Dendritic cell treated with granulocyte-macrophage colony-stimulating factor and Interleukin-4, amounts not matched to agents 40 ng/mL and 50 ng/mL, for 4 days (primary cell): ENCODE measurements around the gene CASKIN1.

Experiments used
- H3K27ac Mint-ChIP-seq: one replicate; pipeline ENCODE4 v1.8.0; 2022; ENCODE audit warnings: mild to moderate bottlenecking, mixed read lengths
- H3K27me3 Mint-ChIP-seq: one replicate; pipeline ENCODE4 v1.8.0; 2022; ENCODE audit warnings: mild to moderate bottlenecking, mixed read lengths
- H3K36me3 Mint-ChIP-seq: one replicate; pipeline ENCODE4 v1.8.0; 2022; ENCODE audit warnings: low read depth, mixed read lengths
- H3K4me1 Mint-ChIP-seq: one replicate; pipeline ENCODE4 v1.8.0; 2022; ENCODE audit warnings: low read depth, mixed read lengths
- H3K4me3 Mint-ChIP-seq: one replicate; pipeline ENCODE4 v1.8.0; 2022; ENCODE audit warnings: mild to moderate bottlenecking, moderate library complexity, mixed read lengths
- H3K9me3 Mint-ChIP-seq: one replicate; pipeline ENCODE4 v1.8.0; 2022; ENCODE audit warnings: mixed read lengths
- intact Hi-C: fragments of 100-400 bp; cut with micrococcal nuclease; formaldehyde crosslinking; loops from one replicate; pipeline ENCODE4 v1.15.0; 2022

The CASKIN1 gene

DNA sequence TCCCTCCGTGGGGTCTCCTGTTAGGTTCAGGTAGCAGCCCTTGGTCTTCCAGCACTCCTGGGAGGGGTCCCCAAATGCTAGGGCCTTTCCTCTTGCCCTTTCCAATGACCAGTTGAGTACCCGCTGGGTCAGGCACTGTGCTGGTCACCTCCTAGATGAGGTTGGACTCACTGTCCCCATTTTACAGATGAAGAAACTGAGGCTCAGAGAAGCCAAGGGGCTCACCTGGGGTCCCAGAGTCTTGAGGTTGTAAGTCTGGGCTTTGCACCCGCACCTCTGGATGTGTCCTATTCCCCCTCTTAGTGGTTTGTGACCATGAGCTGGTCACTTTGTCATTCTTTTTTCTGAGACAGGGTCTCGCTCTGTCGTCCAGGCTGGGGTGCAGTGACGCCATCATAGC, 1.4 kb upstream of the CASKIN1 start:
- H3K4me3 Mint-ChIP-seq: no peak overlapping the region
- intact Hi-C loops: no loop called here
- H3K9me3 Mint-ChIP-seq: no peaks in the 10 kb centered on the region
- no peak overlapping the region for H3K27ac Mint-ChIP-seq
- peaks cover 79% of the 10 kb centered on the region for H3K27me3 Mint-ChIP-seq
- no peaks in the 10 kb centered on the region for H3K4me1 Mint-ChIP-seq
- no peaks in the 10 kb centered on the region for H3K36me3 Mint-ChIP-seq

DNA sequence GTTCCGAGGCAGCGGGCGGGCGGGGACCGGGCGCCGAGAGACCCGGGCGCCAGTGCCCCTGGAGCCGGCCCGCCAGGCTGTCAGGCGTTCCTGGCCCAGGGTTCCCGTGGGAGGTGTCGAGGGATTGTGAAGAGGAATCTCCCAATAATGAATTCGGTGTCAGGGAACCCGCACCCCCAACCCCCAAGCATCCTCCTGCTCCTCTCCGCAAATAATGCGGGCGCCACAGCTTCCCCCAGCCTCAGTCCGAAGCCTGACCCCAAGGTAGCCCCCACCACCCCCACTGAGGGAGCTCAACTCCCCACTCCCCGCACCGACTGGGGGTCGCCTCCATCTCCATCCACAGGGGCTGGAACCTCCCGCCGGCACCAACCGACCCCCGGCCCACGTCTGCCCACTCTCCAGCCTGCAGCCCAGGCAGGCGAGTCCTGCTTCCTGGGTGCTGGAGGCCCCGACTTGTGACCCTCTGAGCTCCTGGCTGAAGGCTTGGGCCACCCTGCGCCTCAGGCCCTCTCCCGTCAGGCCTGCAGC, 641 bp upstream of the CASKIN1 start:
- Mint-ChIP-seq H3K4me1 (no peaks in the 10 kb centered on the region), H3K27me3 (peaks cover 79% of the 10 kb centered on the region), H3K27ac (no peak overlapping the region), H3K36me3 (no peaks in the 10 kb centered on the region), H3K4me3 (peak overlapping the region; percentile 68), H3K9me3 (no peaks in the 10 kb centered on the region)
- intact Hi-C loops: no loop called here

DNA sequence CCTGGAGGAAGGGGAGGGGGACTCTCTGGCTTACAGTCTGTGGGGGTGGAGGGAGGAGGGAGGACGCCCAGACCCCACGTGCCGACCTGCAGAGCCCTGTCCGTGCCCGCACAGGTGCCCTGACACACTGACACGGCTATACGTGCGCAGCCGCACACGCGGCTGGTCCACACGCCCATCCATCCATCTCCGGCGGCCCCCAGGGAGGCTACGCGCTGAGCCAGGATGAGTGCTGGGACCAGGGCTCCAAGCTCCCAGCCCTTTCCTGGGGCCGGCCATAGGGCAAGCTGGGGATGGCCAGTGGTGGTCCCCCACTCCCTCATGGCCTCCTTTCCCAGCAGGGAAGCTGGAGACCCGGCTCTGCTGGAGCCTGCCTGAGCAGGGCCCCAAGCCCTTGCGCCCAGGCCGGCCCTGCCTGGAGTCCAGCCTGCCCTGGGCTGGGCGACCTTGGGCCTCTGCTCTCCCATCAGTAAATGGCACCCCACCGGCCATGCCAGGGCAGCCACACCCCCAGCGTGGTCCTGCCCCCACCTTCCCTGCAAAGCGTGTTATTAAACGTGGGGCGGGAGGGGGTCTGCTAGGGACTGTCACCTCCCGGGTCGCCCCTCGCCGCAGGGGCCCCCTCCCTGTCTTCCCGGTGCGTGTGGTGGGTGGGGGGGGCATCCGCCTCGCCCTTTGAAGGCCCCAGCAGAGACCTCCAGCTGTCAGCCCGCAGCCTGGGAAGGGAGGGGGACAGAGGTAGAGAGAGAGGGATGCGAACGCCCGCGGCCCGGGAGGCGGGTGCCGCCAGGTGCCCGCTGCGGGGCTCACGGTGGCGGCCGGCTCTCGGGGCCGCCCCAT, 863 bp downstream of the CASKIN1 start:
- Mint-ChIP-seq H3K4me3 (peak overlapping the region; percentile 15), H3K36me3 (no peaks in the 10 kb centered on the region), H3K27me3 (peaks cover 69% of the 10 kb centered on the region), H3K27ac (no peak overlapping the region), H3K4me1 (no peaks in the 10 kb centered on the region), H3K9me3 (no peaks in the 10 kb centered on the region)
- intact Hi-C loops: no loop called here

DNA sequence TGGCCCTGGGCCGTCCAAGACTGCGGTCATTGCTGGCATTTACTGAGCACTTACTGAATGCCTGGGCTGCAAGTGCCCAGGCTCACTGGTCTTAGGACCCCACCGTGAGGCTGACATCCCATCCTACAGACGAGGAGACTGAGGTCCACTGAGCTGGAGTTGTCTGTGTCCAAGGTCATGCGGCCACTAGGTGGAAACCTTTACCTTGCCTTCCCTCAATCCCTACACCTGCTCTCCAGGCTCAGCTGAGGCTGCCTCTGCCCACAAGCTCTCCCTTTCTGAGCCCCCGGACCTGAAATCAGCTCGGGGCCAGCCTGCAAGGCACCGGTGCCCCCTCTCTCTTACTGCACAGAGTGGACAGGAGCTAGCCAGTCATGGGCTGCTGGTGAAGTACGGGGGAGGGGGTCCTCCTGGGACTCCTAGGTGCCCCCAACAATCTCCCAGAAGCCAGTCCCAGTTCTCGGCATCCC, 1.5 kb downstream of the CASKIN1 start:
- Mint-ChIP-seq H3K4me3 (no peak overlapping the region), H3K9me3 (no peaks in the 10 kb centered on the region), H3K27ac (no peak overlapping the region), H3K36me3 (no peaks in the 10 kb centered on the region), H3K4me1 (no peaks in the 10 kb centered on the region), H3K27me3 (peaks cover 62% of the 10 kb centered on the region)
- intact Hi-C loops: no loop called here

DNA sequence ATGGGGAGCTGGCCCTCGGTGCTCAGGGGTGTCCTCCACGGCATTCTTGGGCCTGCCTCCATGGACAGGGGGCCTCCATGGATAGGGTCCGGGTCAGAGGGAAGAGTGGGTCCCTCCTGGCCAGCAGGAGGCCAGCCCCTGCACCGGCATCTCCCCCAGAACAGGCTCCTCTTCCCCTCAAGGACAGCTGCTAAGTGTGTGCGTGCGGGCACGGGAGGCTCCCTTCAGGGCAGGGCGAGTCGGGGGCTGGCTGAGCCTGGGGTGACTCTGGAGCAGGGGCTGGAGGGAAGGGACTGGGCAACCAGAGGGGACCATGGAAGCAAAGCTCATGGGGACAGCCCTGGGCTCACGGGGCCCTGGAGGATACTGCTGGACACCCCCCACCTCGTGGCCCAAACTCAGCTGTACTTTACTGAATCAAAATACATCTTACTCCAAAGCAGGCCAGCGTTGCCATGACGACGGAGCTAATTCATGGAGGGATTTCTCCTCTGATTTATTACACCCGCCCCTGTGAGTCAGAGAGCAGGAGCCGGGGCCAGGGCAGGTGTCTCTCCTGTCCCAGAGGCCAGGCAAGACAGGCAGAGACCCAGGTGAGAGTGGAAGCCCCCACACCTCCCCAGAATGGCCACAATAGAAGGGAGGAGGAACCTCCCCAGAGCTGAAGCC, 2.1 kb downstream of the CASKIN1 start:
- intact Hi-C loops: no loop called here
- Mint-ChIP-seq H3K9me3 (no peaks in the 10 kb centered on the region), H3K27ac (no peak overlapping the region), H3K36me3 (no peaks in the 10 kb centered on the region), H3K4me3 (no peak overlapping the region), H3K4me1 (no peaks in the 10 kb centered on the region), H3K27me3 (peaks cover 56% of the 10 kb centered on the region)

DNA sequence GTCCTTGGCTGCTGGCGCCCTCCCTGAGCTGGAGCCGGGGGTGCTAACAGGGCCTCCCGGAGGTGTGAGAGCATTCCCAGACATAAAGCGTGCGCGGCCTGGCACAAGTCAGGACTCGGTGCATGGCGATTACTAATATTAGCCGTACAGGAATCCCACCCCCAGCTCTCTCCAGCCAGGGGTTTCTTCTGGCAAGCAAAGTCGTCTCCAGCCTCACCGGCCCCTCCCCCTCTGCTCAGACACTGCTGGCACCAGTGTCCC, 5.0 kb downstream of the CASKIN1 start:
- Mint-ChIP-seq H3K27me3 (peaks cover 32% of the 10 kb centered on the region), H3K4me1 (no peaks in the 10 kb centered on the region), H3K27ac (no peak overlapping the region), H3K9me3 (no peaks in the 10 kb centered on the region), H3K4me3 (no peak overlapping the region), H3K36me3 (no peaks in the 10 kb centered on the region)
- intact Hi-C loops: no loop called here

DNA sequence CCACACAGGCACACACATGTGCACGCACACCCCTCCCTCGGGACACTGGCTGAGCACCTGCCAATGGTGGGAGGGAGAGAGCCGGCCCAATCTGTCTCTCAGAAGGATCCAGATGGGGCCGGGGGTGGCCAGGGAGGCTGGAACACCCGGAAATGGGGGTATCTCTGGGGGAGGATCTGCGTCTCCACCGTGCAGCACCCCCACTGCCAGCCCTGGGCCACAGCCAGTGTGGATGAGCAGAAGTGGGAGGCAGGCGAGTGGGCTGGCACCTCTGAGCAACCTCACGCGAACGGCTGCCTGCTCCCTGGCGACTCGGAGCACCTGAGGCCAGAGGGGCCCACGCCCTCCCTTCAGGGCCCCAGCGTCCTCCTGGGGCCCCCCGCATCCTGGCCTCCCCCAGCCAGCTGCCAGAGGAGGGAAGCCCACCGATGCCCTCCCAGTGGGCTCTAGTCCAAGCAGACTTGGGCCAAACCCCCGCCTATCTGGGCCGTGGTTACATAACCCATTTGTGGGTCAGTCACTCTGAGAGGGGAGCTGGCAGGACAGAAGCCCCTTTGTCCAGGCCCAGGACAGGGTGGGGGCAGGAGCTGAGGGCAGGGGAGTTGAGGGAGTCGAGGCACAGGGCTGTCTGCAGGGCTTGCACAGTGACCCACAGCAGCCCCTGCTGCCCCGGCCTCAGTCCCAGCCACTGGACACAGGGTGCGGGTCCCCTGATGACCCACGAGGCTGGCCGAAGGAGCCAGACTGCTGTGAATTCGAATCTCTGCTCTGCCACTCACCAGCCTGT, 5.6 kb downstream of the CASKIN1 start:
- H3K27me3 Mint-ChIP-seq: peaks cover 30% of the 10 kb centered on the region
- no peaks in the 10 kb centered on the region for H3K4me1 Mint-ChIP-seq
- no peaks in the 10 kb centered on the region for H3K9me3 Mint-ChIP-seq
- H3K27ac Mint-ChIP-seq: no peak overlapping the region
- H3K36me3 Mint-ChIP-seq: no peaks in the 10 kb centered on the region
- intact Hi-C loops: no loop called here
- H3K4me3 Mint-ChIP-seq: no peak overlapping the region

DNA sequence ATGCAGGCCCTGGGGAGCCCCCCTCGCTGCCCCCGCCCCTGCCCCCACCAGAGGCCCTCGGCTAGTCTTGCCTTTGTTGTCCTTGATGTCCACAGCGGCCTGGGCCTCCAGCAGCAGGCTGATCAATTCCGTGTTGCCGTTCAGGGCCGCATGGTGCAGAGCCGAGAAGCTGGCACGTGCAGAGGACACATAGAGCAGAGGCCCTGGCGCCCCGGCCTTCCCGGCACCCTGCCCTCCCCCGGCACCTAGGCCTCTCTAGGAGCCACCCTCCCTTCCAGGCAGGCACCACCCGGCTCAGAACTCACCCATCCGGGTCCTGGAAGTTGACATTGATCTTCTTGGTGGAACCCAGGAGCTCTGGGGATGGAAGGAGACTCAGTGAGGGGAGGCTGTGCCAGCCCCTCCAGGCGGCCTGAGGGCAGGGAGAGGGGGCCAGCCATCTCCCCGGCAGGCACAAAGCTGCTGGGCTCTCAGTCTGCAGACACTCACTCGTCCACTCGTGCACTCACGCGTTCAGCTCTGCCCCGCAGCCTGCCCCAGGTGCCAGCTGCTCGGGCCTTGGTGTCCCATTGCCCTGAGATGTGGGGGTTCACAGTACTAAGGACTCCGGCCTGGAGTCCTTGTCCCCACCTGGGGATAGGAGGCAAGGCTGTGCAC, 6.3 kb downstream of the CASKIN1 start:
- Mint-ChIP-seq H3K4me3 (no peak overlapping the region), H3K9me3 (no peaks in the 10 kb centered on the region), H3K27ac (no peak overlapping the region), H3K36me3 (no peaks in the 10 kb centered on the region), H3K27me3 (peaks cover 23% of the 10 kb centered on the region), H3K4me1 (no peaks in the 10 kb centered on the region)
- intact Hi-C loops: no loop called here

DNA sequence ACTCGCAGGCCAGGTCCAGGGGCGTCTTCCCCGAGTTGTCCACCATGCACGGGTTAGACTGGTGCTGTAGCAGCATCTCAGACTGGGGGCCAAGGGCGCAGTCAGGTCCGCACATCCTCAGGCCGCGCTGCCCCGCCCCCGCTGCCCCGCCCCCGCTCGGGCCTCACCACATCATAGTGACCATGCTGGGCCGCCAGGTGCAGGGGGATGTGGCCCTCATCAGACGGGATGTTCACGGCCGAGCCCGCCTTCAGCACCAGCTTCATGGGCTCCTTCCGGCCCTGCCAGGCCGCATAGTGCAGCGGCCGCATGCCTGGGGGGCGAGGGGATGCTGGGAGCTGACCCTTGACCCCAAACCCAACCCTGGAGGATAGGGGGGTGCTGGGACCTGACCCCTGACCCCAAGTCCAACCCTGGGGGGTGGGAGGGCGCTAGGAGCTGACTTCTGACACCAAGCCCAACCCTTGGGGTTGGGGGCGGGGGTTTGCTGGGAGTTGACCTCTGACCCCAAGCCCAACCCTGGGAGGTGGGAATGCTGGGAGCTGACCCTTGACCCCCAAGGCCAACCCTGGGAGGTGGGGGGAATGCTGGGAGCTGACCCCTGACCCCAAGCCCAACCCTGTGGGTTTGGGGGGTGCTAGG, 7.0 kb downstream of the CASKIN1 start:
- Mint-ChIP-seq H3K27ac (no peak overlapping the region), H3K4me3 (no peak overlapping the region), H3K4me1 (no peaks in the 10 kb centered on the region), H3K27me3 (peaks cover 15% of the 10 kb centered on the region), H3K9me3 (no peaks in the 10 kb centered on the region), H3K36me3 (no peaks in the 10 kb centered on the region)
- intact Hi-C loops: no loop called here

DNA sequence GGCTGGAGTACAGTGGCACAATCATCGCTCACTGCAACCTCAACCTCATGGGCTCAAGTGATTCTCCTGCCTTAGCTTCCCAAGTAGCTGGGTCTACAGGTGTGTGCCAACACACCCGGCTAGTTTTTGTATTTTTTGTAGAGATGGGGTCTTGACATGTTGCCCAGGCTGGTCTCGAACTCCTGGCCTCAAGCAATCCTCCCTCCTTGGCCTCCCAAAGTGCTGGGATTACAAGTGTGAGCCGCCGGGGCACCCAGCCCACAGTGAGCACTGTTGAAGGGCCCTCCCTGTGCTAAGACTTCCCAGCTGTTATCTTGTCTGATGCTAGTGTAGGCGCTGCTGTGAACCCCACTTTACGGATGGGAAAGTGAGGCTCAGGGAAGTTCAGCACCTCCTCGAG, 8.0 kb downstream of the CASKIN1 start:
- Mint-ChIP-seq H3K27me3 (peaks cover 5% of the 10 kb centered on the region), H3K36me3 (no peaks in the 10 kb centered on the region), H3K4me1 (no peaks in the 10 kb centered on the region), H3K4me3 (no peak overlapping the region), H3K27ac (no peak overlapping the region), H3K9me3 (no peaks in the 10 kb centered on the region)
- intact Hi-C loops: no loop called here

DNA sequence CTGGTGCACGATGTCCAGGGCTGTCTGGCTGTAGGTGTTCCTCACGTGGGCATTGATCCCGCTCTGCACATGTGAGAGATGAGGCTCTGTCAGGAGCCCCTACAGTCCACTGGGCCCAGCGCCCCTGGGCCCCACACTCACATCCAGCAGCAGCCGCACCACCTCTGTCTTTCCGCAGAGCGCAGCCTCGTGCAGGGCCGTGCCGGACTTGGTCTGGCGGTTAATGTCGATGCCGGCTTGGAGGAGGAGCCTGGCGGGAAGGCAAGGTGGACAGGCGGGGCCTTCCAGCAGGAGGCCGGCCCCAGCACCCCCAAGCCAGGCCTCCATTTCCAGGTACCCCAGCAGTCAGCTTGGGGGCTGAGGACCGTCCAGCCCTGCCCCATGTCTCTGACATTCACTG, 9.2 kb downstream of the CASKIN1 start:
- H3K27me3 Mint-ChIP-seq: no peaks in the 10 kb centered on the region
- H3K4me1 Mint-ChIP-seq: no peaks in the 10 kb centered on the region
- H3K27ac Mint-ChIP-seq: no peak overlapping the region
- intact Hi-C loops: no loop called here
- no peaks in the 10 kb centered on the region for H3K9me3 Mint-ChIP-seq
- H3K36me3 Mint-ChIP-seq: no peaks in the 10 kb centered on the region
- H3K4me3 Mint-ChIP-seq: no peak overlapping the region

DNA sequence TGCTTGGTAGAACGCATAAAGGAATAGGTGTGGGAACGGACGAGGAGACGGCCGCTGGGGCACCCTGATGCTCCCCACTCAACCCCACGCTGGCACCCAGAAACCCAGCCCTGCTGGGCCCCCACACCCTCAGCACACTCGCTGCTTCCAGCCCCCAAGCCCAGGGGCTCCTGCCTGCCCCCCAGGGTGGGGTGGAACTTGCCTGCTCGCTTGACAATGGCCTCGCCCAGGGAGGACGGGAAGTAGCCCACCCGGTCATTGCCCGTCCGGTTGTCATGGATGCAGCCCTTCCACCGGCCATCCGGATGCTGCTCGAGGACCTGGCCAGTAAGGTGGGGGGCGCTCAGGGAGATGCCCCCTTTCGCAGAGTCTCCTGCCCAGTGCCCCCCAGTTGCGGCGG, 9.9 kb downstream of the CASKIN1 start:
- H3K4me1 Mint-ChIP-seq: no peaks in the 10 kb centered on the region
- no peaks in the 10 kb centered on the region for H3K27me3 Mint-ChIP-seq
- H3K36me3 Mint-ChIP-seq: no peaks in the 10 kb centered on the region
- H3K4me3 Mint-ChIP-seq: no peak overlapping the region
- no peaks in the 10 kb centered on the region for H3K9me3 Mint-ChIP-seq
- no peak overlapping the region for H3K27ac Mint-ChIP-seq
- intact Hi-C loops: no loop called here

DNA sequence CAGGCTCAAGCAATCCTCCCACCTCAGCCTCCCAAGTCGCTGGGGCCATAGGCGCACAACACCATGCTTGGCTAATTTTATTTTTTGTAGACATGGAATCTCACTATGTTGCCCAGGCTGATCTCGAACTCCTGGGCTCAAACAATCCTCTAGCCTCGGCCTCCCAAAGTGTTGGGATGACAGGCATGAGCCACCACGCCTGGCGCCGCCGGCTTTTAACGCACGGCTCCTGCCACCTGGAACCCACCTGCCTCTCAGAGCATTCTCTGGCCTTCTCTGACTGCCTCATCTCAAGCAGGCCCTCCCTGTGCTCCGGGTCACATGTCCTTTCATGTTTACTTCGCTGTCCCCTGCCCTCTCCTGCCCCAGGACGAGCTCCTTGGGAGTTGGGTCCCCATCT, 10.3 kb downstream of the CASKIN1 start:
- H3K9me3 Mint-ChIP-seq: no peaks in the 10 kb centered on the region
- H3K4me3 Mint-ChIP-seq: no peak overlapping the region
- intact Hi-C loops: no loop called here
- no peaks in the 10 kb centered on the region for H3K27me3 Mint-ChIP-seq
- no peak overlapping the region for H3K27ac Mint-ChIP-seq
- no peaks in the 10 kb centered on the region for H3K36me3 Mint-ChIP-seq
- H3K4me1 Mint-ChIP-seq: no peaks in the 10 kb centered on the region
